HG03060 (cell line): ENCODE measurements around the gene SOWAHA.
"Not testable (repeated sequence)": the region's sequence is repeated elsewhere in the genome, so short reads cannot be mapped to it uniquely, and the experiment has no call there.

Source experiments
- ATAC-seq: cut with Tn5 transposase; IDR thresholded peaks from one replicate; pipeline ENCODE4 v1.9.1; 2021; ENCODE audit warnings: low read depth, moderate number of reproducible peaks; ENCODE audit not compliant: unreplicated experiment

The SOWAHA gene

DNA sequence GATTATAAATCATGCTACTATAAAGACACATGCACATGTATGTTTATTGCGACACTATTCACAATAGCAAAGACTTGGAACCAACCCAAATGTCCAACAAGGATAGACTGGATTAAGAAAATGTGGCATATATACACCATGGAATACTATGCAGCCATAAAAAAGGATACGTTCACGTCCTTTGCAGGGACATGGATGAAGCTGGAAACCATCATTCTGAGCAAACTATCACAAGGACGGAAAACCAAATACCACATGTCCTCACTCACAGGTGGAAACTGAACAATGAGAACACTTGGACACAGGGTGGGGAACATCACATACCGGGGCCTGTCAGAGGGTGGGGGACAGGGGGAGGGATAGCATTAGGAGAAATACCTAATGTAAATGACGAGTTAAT is 7.2 kb upstream of the SOWAHA start:
- not testable (repeated sequence) for ATAC-seq

DNA sequence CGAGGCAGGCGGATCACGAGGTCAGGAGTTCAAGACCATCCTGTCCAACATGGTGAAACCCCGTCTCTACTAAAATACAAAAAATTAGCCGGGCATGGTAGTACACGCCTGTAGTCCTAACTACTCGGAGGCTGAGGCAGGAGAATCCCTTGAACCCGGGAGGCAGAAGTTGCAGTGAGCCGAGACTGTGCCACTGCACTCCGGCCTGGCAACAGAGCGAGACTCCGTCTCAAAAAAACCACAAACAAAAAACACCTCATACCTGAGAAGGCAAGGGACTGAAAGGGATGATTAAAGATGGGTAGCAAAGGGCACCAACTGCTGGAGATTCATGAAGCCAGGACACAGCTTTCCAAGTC is 6.3 kb upstream of the SOWAHA start:
- ATAC-seq = not testable (repeated sequence)

DNA sequence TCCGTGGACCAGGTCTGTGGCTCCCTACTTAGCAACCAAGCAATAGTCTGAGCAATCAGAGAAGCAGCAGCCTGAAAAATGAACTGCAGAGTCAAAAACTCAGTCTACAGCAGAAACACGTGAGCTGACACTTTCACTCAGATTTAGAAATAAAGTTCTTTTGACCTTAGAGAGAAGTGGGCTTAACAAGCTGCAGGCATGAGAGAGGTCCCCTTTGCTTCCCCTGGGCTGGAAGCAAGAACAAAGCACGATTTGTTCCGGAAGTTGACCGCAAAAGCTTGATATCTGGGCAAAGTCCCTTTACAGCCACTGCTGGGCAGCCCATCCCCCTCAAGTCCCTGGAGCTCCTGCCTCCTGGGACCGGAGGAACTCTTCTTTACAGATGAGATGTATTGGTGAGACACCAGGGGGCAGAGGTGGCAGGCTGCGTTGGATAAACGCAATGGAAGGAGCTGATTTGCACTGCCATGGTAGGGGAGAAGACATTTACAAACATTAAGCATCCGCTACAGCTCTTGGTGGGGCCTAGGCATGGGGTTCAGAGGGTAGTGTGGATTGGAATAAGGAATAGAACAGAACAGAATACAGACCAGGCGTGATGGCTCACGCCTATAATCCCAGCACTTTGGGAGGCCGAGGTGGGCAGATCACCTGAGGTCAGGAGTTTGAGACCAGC is 5.8 kb upstream of the SOWAHA start:
- no peak for ATAC-seq

DNA sequence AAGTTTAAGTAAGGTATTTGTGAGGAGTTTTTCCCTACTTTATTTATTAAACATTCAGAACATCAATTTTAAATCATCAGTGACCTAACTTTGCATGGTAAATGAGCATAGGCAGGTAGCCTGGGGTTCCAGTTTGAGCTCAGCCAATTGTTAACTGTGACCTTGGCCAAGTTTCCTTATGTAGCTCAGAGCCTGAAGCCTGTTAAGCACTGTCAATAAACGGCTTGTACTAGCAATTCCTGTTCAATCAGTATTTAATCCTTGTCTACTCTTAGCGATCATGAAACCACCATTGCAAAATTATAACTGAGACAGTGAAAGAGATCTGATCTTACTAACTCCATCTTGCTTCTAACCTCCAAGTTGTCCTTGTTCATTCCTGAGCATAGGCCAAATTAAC is 4.7 kb upstream of the SOWAHA start:
- ATAC-seq = no peak

DNA sequence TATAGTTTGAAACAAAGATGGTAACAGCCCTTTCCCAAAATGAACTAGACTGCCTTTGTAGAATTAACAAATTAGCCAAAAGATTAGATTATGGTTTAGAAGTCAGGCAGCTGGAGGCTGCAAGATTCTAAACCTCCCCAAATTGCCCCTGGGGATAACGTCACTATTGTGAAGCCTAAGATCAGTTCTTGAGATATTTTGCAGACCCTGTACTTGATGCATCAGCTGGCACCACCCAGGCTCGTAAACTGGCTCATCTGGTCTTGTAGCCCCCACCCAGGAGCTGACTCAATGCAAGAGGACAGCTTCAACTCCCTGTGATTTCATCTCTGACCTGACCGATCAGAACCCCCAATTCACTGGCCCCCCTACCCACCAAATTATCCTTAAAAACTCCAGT is 4.2 kb upstream of the SOWAHA start:
- ATAC-seq = no peak

DNA sequence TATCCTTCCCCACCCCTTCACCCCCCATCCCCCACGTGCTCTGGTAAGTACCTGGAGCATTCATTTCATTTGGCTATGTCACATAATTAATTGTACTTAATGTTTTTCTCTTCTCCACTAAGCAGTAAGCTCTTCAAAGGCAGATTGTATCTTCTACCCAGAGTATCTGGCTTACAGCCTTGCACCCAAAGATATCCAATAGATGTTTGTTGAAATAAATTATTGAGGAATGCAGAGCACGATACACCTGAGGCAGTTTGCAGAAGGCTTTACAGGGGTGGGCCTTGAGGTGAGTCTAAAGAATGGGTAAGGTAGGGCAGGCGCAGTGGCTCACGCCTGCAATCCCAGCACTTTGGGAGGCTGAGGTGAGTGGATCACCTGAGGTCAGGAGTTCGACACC is 2.5 kb upstream of the SOWAHA start:
- no peak for ATAC-seq

DNA sequence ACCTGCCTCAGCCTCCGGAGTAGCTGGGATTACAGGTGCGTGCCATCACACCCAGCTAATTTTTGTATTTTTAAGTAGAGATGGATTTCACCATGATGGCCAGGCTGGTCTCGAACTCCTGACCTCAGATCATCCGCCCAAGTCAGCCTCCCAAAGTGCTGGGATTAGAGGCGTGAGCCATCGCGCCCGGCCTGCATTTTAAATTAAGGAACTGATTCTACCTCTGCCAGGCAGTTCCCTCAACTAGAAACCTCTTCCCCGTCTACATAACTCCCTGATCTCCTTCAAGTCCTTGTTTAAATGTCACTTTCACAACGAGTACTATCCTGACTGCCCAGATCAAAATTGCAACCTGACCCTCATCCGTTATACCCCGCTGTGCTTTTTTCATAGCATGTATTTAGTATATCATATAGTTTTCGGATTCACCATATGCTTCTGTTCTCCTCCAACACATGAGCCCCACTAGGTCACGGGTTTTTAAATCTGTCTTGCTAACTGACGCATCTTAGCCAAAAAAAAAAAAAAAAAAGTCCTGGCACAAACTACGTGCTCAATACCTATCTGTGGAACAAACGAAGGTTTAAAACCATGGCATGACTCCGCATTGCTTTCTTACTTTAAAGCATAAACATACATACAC is 858 bp upstream of the SOWAHA start:
- no peak for ATAC-seq

DNA sequence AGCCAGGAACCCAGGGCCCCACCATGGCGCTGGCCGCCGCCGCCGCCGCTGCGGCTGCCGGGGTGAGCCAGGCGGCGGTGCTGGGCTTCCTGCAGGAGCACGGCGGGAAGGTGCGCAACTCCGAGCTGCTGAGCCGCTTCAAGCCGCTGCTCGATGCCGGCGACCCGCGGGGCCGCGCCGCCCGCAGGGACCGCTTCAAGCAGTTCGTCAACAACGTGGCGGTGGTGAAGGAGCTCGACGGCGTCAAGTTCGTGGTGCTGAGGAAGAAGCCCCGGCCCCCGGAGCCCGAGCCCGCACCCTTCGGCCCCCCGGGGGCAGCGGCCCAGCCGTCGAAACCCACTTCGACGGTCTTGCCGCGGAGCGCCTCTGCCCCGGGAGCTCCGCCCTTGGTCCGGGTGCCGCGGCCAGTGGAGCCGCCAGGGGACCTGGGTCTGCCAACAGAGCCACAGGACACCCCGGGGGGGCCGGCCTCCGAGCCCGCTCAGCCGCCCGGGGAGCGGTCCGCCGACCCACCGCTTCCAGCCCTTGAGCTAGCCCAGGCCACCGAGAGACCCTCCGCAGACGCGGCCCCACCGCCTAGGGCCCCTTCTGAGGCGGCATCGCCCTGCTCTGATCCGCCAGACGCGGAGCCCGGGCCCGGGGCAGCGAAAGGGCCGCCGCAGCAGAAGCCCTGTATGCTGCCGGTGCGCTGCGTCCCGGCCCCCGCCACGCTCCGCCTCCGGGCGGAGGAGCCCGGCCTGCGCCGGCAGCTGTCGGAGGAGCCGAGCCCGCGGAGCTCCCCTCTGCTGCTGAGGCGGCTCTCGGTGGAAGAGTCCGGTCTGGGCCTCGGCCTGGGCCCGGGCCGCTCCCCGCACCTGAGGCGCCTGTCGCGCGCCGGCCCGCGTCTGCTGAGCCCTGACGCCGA is 749 bp downstream of the SOWAHA start:
- no peak for ATAC-seq

DNA sequence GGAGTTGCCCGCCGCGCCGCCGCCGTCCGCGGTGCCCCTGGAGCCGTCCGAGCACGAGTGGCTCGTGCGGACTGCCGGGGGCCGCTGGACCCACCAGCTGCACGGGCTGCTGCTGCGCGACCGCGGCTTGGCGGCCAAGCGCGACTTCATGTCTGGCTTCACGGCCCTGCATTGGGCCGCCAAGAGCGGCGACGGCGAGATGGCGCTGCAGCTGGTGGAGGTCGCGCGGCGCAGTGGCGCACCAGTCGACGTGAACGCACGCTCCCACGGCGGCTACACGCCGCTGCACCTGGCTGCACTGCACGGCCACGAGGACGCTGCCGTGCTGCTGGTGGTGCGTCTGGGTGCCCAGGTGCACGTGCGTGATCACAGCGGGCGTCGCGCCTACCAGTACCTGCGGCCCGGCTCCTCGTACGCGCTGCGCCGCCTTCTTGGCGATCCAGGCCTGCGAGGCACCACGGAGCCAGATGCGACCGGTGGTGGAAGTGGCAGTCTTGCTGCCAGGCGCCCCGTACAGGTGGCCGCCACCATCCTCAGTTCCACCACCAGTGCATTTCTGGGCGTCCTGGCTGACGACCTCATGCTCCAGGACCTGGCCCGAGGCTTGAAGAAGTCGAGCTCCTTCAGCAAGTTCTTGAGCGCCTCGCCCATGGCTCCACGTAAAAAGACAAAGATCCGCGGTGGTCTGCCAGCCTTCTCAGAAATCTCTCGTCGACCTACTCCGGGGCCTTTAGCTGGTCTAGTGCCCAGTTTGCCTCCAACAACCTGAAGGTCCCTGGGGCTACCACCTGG is 1.6 kb downstream of the SOWAHA start:
- ATAC-seq = no peak

DNA sequence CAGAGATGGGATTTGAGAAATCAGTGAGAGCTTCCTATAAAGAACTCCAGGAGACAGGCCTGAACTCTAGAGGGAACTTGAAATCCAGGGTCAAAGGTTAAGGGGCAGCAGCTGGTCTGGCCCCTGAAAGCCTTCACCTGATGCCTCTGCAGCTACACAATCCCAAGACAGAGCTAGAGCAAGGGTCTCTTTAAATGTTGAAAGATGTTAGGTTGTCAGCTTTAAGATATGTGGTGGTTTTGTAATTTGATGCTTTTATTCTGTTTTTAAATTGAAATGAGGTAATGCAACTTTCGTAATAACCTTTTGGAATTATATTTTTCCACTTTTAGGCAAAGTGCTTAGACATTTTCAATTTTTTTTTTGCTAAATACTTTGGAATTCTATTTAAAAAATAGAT is 2.4 kb downstream of the SOWAHA start:
- no peak for ATAC-seq

DNA sequence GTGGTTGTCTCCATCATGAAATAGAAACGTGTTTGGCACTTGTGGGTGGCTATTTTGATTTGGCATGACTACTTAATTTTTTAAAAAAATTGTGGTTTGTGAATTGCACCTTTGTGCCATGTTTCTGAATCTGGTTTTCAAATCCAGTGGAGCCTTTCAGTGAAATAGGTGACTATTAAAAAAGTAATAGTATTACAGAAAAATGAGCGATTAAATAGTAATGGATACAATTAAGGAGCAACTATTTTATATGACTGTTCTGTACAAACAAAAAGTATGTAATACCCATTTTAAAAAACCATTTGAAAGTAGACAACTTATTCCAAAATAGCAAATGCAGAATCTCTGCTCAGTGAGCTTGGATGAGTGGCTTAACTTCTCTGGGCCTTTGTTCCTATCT is 3.0 kb downstream of the SOWAHA start:
- ATAC-seq = no peak

DNA sequence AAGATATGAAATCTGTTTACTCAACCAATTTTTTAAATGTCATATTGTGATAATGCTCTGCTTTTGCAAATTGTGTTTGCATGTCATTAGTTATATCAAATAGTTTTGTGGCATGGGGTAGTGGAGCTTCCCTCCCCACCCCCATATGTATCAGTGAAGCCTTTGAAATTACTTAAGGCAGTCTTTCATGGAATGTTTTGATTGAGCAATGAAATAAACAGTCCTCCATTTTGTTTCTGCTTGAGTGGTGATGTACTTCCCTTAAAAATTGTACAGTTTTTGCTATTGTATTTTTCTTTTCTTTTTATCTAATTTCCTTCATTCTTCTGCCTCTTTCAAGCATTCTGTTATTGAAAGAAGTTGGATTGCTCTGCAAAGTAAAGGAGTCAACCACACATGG is 3.5 kb downstream of the SOWAHA start:
- ATAC-seq = no peak

DNA sequence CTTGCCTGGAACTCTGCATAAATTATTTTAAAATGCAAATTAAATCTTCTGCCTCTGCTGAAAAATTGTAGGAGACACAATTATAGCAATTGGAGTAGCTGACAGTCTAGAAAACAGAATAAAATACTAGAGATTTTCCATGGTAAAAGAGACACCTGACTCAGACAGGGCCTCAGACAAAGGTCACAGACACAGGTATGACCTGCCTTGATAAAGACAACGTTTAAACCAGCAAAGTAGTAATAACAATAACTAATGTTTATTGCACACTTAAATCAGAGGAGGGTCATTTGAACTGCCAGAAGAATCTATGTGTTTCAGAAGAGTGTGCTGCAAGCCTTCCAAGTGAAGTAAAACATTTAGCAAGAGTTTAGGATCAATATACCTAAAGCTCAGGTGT is 3.9 kb downstream of the SOWAHA start:
- no peak for ATAC-seq

DNA sequence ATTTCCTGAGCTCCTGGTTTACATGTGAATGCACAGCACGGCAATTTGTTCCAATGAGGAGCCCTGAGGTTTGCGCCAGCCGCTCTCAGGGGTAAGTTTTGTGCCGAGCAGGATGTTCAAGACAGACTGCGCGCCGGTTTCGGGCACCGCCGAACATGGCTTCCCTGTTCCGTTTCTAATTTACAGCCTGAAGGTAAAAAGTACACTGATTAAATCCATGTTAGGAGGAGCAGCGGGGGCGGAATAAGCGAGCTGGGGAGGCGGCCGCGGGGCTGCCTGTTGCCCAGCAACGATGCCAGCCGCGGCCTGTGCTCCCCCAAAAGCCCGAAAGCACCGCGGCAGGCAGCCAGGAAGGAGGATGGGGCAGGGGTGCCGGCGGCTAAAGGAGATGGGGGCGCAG is 6.4 kb downstream of the SOWAHA start:
- ATAC-seq = no peak

DNA sequence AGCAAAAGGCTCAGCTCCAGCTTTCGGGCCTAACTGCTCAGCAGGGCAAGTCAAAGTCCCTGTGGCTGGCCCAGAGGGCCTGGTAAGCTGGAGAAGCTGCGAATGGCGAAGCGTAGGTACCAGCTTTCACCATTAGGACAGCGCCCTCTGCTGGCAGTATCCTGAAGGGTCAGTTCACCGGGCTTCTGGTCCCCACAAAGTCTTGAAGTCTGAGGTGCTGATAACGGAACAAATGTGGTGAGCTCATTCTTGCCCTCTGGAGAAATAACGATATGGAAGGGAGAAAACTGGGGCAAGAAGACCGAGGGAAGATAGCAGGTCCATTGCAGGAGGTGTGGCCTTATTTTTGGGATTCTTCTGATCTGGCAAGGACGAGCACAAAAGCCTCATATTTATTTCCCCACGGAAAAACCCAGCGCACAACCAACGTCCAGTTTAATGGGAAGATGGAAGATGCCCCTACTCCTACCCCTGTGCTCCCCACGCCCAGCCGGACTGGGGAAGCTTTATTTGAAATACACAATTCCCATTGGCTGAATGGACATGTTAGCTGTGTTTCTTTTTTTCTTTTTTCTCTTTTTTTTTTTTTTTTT is 7.2 kb downstream of the SOWAHA start:
- ATAC-seq = no peak

DNA sequence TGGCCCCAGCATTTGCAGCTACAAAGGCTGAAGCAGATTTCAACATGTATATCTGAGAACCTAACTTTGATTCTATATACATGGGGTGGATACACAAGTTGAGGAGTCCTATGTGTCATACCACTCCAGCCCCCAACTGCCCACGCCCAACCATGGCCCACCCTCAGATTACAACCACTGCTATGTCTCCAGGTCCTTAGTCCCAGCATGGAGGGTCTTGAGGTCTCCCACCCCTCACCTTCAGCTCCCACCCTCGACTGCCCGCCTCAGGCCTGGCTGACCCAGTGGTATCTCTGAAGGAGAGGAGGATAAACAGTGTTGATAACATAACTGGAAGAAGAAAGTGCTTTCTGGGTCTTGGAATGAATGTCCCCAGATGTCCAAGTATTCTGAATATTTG is 8.2 kb downstream of the SOWAHA start:
- no peak for ATAC-seq

DNA sequence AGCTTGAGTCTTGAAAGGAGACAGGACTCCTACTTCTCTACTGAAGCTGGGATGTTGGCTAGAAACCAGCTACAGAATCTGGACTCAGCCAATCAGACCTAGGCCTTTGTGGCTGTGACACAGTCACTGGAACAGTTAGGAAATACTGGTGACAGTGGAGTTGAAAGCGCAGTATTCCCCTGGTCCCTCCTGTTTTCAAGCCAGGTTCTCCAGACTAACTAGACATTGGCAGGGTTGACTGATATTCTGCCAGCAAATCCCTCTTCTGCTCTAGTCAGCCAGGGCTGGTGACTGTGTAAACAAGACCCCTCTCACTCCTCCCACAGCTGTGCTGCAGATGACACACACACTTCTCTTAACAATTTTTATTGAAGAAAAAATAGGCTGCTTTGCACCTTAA is 8.7 kb downstream of the SOWAHA start:
- no peak for ATAC-seq

DNA sequence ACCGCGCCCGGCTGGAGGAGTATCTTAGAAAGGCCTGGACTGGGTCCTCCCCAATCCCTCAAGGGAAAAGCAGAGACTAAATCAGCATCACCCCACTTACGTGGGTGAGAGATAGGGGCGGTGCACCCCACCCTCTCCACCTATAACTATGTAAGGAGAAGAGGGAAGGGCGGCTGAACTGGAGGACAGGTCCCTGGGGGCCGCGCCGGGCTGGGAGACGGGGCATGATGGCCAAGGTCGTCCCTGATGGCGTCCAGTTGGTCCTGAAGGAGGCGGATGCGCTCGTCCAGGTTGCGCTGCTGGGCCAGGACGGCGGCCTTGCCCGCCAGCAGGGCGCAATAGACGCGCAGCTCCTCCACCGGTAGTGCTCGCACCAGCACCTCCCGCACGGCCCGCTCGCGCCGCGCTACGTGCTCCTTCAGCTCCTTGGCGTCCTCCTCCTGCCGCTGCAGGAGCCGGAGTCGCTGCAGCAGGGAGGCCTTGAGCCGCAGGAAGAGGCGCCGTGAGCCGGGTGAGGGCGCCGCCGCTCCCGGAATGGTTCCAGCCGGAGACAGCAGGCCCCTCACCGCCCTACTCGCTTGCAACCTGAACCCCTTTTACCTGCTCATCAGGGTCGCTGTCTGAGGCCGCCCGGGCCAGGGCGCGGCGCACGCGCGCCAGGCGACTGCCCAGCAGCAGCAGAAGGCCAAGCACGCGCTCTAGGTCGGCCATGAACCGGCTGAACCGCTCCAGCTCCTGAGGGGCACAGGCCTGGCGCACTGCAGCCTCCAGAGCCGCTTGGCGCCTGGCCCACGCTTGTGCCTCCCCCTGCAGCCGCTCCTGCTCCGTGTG is 9.8 kb downstream of the SOWAHA start:
- ATAC-seq = no peak

DNA sequence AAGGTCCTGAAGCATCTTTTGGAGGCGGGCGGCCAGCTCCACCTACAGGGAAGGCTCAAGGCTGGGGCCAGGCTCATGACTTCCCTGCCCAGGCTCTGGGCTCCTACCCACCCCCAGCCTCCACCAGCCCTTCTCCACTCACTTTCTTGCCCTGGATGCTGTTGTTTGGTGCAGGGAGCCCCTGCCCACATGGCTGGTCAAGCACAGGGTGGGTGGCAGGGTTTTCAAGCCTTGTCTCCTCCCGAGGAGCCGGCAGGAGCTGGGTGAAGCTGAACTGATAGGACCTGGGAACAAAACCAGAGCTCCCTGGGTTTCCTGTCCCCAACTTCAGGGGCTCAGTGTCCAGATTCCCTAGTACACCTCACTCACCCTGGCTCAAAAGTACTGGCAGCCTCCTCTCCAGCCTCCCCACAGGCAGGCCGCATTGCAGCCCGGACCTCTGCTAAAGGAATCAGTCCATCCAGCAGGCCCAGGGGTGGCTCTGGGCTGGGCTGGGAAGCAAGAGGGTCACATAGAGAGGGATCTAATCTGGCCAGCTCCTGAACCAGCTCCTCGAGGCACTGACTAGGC is 10.5 kb downstream of the SOWAHA start:
- ATAC-seq = no peak
